ENCODE data around the gene TFF1.

Gene TFF1

GRCh38 chr21:42398436-42399028 is 32.2 kb upstream of the TFF1 start:
- no peak for DNase-seq (ENCODE audit: low read depth in 3 of 3)

GRCh38 chr21:42397746-42398394 is 31.5 kb upstream of the TFF1 start:
- no peak for DNase-seq (ENCODE audit: low read depth in 3 of 3)

- no peak for DNase-seq (ENCODE audit: low read depth in 3 of 3)
These were observed 30.7 kb upstream of the TFF1 start for GRCh38 chr21:42396799-42397745.

DNA sequence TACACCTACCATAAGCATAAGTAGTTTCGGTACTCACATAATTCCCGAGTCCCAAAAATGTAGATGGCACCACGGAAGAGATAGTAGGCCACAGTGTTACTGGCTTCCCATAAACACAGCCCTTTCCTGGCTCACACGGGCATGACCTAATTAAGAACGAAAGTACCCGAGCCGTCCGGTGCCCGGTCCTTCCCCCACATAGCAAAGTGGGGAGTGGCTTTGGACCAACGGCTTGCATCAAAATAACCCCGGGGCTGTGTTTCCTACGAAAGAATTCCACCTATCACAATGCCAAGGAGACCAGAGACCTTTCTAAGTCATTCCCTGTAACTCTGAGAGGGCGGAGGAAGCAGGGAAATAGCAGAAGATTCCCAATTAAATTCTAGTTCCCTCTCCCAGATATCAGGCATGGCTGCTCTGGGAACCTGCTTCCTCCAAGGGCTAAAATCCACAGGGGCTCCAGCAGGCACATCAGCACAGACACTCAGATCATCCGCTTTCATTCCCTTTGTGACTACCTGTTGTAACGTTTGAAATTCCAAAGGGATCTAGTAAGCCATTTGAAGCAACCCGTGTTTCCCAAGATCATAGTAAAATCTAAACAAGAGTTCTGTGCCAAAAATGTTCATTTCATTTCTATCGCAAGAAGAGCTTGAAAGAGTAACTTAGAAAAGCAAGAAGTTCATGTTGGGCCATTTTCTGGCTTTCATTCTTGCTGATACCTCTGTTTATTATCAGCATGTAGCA is 29.7 kb upstream of the TFF1 start, which contains the start of gene TMPRSS3:
TSS of gene TMPRSS3 (minus strand) at position 148 of the 747 bp plus-strand sequence. CDS start 635 bp downstream, outside the sequence.
- DNase-seq (ENCODE audit: low read depth in 3 of 3), result no peak

- no peak for DNase-seq (ENCODE audit: low read depth in 3 of 3)
These were observed 29.0 kb upstream of the TFF1 start for GRCh38 chr21:42395302-42395701.

- no peak for DNase-seq (ENCODE audit: low read depth in 3 of 3)
These were observed 27.2 kb upstream of the TFF1 start for GRCh38 chr21:42393443-42393950.

- DNase-seq (ENCODE audit: low read depth in 3 of 3), result no peak
These were observed 26.6 kb upstream of the TFF1 start for GRCh38 chr21:42392731-42393442.

- DNase-seq (ENCODE audit: low read depth in 3 of 3), result no peak
These were observed 25.0 kb upstream of the TFF1 start for GRCh38 chr21:42391297-42391696.

GRCh38 chr21:42390696-42391095 is 24.4 kb upstream of the TFF1 start:
- DNase-seq (ENCODE audit: low read depth in 3 of 3), result no peak

DNA sequence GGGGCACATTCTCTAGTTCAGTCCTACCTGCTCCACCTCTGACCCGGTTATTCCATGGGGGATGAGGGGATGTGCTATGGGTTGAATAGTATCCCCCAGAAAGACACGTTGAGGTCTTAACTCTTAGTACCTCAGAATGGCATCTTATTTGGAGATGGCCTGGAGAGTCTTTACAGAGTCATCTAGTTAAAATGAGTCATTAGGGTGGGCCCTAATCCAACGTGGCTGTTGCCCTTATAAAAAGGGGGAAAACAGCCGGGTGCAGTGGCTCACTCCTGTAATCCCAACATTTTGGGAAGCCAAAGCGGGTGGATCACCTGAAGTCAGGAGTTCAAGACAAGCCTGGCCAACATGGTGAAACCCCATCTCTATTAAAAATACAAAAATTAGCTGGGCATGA is 23.9 kb upstream of the TFF1 start:
- no peak for DNase-seq (ENCODE audit: low read depth in 3 of 3)

DNA sequence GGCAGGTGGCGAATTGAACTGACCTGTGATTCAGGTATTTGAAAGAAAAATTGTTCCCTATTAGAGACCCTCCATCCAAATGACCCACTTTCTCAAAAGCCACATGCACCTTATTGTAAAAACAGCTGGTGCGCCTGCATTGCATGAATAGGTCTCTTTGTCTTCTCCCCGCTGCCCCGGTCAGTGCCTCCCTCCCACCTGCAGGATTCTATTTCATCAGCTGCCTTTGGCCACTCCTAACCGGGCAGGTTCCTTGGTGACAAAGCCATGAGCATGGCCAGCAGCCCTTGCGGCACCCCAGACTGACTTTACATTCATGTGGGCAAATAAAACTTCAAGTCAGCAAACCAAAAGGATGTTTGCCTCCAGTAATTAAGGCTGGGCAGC is 23.1 kb upstream of the TFF1 start:
- DNase-seq (ENCODE audit: low read depth in 3 of 3), result no peak

DNA sequence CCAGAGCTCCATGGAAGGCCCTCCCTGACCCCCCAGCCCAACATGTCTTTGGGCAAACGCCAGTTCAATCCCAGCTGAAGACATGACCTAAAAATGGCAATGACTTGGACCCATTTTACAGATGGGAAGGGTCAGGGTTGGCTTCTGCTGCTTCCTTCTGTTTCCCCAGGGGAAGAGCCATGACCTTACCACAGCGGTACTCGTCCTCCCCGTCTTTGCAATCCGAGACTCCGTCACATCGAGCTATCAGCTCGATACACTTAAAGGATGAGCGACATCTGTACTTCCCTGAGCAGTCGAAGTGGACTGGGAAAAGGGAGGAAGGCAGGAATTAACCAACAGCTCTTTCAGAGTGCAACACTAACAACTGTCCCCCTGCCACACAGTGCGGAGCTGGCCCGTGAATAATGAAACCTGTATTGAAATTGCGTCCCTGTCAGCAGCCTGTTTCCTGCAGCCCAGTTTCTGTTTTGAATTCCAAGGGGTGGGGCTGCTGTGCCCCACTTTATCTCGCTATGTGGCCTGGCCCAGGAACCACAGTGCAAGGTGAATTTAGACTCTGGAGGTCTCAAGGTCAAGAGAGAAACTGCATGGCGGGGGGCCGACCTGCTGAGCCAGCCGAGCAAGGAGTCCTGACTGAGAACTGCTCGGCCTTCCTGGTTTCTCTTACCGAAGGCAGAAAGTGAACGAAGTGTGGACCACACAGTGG is 22.6 kb upstream of the TFF1 start:
- no peak for DNase-seq (ENCODE audit: low read depth in 3 of 3)

- no peak for DNase-seq (ENCODE audit: low read depth in 3 of 3)
These were observed 21.6 kb upstream of the TFF1 start for GRCh38 chr21:42387843-42388340.

GRCh38 chr21:42387164-42387563 is 20.8 kb upstream of the TFF1 start:
- no peak for DNase-seq (ENCODE audit: low read depth in 3 of 3)

- DNase-seq (ENCODE audit: low read depth in 3 of 3), result no peak
These were observed 19.8 kb upstream of the TFF1 start for GRCh38 chr21:42386034-42386591.

GRCh38 chr21:42385619-42386018 is 19.3 kb upstream of the TFF1 start:
- no peak for DNase-seq (ENCODE audit: low read depth in 3 of 3)

- DNase-seq (ENCODE audit: low read depth in 3 of 3), result no peak
These were observed 18.7 kb upstream of the TFF1 start for GRCh38 chr21:42384989-42385388.

DNA sequence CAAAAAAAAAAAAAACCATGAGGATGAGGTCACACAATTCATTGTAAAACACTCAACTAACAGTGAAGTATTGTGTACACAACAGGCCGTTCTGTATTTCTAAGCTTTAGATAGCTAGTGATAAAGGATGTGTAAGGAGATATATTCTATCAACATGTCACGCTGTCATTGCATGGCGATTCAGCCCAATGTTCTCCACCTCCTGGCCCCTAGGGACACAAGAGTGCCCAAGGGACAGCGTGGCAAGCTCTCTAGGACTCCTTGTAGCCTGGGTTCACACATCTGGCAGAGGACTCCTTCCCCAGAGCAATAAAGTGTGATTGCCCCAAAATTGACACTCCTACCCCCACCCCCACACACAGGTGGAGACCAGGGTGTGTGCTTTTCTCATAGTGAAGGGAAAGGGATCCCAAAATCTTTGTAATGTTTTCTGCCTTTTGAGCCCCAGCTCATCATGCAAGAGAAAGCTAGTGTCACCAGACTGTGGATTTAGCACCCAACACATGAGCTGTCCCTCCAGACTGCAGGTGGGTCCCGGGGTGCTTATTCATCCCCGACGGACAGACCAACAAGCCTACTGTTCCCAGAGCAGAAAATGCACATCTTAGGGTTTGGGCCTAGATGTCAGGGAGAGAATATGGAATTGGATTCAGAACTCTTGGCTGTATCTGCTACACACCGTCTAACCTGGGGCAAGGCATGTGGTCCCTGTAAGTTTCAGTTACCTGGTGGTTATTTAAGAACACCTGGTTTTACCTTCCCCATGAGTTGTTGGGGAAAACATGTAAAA is 18.0 kb upstream of the TFF1 start:
- no peak for DNase-seq (ENCODE audit: low read depth in 3 of 3)

- DNase-seq (ENCODE audit: low read depth in 3 of 3), result no peak
These were observed 17.0 kb upstream of the TFF1 start for GRCh38 chr21:42383331-42383730.
